GM12873 (cell line): ENCODE data around the gene BRF1.

ENCODE experiments used
- TF ChIP-seq, protein P1 (sequence below): IDR thresholded peaks from 2 replicates; pipeline ENCODE4 v1.5.1; 2012; ENCODE audit warnings: low read depth, mild to moderate bottlenecking, moderate library complexity, low read length, control low read depth; ENCODE audit not compliant: insufficient read depth; ENCODE audit errors: missing control alignments

Gene BRF1

DNA sequence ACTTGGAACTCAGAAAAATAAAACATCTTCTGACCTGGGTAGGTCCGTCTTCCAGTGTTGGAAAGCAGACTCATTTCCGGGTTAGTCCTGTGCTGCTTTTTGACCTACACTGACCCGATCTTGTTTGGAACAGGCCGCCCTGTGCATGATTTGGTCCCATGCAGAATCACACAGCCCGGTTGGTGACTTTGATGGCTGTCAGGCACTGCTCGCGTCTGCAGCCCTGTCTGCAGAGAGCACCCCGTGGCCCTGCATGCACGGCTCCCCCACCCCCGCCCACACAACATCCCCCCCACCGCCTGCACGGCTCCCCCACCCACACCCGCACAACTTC is 45.4 kb upstream of the BRF1 start:
- TF ChIP-seq, protein P1, sequence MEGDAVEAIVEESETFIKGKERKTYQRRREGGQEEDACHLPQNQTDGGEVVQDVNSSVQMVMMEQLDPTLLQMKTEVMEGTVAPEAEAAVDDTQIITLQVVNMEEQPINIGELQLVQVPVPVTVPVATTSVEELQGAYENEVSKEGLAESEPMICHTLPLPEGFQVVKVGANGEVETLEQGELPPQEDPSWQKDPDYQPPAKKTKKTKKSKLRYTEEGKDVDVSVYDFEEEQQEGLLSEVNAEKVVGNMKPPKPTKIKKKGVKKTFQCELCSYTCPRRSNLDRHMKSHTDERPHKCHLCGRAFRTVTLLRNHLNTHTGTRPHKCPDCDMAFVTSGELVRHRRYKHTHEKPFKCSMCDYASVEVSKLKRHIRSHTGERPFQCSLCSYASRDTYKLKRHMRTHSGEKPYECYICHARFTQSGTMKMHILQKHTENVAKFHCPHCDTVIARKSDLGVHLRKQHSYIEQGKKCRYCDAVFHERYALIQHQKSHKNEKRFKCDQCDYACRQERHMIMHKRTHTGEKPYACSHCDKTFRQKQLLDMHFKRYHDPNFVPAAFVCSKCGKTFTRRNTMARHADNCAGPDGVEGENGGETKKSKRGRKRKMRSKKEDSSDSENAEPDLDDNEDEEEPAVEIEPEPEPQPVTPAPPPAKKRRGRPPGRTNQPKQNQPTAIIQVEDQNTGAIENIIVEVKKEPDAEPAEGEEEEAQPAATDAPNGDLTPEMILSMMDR: no peak

DNA sequence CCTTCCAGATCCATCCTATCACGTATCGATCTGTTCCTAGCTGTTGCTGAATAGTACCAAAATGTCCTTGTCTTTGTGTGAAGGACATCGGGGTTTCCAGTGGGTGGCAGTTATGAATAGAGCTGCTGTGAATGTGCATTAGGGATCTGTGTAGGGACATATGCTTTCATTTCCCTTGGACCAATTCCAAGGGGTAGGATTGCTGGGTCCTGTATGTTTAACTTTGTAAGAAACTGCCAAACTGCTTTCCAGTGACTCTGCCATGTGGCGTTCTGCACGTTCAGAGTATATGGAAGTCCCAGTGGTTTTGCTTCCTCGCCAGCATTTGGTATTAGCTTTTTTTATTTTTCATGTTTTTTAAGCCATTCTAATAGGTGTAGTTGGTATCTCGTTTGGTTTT is 42.4 kb upstream of the BRF1 start:
- TF ChIP-seq, protein P1: no peak

DNA sequence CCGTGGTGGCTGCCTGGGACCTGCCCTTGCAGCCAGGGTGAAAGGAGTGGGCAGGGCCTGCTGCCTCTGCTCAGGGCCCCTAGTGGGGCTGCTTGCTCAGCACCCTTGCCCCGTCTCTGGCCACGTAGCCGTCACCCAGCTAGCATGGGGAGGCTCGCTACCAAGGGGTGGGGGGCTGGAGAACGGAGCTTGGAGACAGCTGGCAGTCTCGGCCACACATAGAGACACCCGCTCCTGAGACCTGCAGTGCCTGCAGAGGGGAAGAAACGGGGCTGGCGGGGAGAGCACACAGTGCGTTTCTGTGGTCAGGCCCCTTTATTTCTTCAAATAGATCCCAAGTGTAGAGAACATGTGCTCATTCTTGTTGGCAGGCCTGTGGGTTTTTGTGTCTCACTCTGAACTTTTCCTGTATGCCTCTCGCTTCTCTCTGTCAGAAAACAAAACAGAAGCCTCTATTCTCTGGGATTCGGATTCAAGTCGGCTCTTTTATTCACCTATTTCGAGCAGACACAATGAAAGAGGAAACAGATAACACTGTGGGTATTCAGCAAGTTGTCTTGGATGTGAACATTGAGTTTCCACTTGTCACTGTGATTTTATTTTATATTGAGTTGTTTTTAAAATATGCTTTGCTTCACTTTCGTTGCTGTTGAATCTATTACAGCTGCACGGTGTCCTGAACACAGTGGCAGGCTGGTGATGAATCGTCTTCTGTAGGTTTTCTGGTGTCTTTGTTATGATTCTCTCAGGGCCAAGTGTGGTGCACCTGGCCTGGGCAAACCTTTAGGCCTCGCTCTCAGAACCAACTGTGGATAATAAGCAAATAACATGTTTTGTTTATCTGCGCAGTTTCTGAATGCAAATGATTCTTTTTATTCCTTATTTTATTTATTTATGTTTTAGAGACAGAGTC is 40.3 kb upstream of the BRF1 start:
- TF ChIP-seq, protein P1: no peak

GRCh38 chr14:105337966-105338741 is 37.4 kb upstream of the BRF1 start:
- TF ChIP-seq, protein P1: no peak

DNA sequence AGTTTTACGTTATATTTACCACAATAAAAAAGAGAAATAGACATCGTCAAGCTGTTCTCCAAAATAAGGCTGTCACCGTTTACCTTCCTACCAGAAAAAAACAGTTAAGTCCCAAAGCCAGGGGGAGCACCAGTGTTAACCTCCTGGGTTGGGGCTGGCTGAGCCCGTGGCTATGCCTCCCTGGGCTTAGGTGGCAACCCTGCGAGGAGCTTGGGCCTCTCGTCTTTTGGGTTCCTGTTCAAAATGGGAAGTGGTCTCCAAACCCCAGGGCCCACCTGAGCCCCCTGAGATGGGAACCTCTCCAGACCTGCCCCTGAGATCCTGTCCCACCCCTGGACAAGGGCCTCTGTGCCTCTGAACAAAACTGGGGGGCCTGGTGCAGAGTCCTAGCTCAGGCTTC is 36.6 kb upstream of the BRF1 start:
- TF ChIP-seq, protein P1: no peak

DNA sequence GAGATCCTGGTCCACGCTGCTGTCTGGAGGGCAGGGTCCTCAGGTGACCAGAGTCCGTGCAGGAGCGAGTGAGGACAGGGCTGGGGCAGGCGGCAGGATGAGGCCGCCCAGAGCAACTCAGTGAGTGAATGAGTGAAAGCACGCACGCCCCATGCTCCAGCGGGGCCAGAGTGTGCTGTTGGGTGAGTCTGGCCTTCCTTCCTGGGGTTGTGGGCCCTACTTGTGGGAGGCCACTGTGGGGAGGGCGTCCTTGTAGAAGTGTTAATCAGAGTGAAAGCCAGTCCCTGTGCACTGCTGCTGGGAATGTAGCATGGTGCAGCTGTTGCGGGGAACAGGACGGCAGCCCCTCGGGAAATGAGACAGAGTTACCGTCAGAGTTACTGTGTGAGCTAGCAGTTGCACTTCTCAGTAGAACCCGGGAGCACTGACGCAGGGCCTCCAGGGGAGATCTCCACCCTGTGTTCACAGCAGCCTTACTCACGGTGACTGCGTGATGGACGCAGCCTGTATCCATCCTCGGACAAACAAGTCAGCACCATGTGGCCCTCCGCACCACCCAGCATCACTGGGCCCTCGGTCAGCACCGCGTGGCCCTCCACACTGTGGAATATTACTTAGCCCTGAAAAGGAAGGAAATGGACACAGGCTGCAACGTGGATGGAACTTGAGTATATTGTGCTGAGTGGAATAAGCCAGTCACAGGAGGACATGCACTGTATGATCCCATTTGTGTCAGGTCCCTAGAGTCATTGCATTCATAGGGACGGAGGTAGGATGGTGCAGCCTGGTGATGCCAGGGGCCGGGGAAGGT is 35.9 kb upstream of the BRF1 start:
- TF ChIP-seq, protein P1: no peak
